ENCODE measurements around the gene MFSD11. TPM values are rescaled to one million over a fixed set of nuclear protein-coding genes. Genes with fewer than 3 reads are reported as not detected.

Gene MFSD11
- total and polyA plus RNA-seq, 2 of the 8 experiments (the other 6 are each of a cell fraction or from before 2014, with no cell fraction given) = 17.7 to 19.8 TPM

DNA sequence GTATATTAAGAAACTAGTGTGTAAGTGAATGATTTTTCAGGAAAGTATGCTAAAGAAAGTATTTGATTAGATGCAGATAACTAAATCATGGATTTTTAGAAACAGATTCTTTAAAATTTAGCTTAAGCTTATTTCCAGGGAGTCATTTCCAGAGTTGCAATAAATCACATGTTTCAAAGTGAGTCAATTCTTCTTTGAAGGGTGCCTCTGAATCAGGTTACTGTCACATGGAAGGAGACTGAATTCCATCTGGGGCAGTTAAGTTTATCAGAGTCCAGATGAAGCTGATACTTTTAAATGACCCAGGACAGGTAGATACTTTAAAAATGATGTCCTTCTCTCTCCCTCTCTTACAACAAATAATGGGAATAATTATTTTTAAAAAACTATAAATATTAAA is 5.0 kb downstream of the MFSD11 start:
- no peak overlapping the region for H3K4me3 ChIP-seq (ENCODE audit: extremely low read depth in 1 of 4, insufficient read depth in 2 of 4, low read depth in 3 of 4, low read length in 4 of 4)
- H3K4me2 ChIP-seq (ENCODE audit: insufficient read depth in 1 of 2, low read depth in 2 of 2, low read length in 2 of 2) = no peak overlapping the region
- no peak overlapping the region for H2BK12ac ChIP-seq (ENCODE audit: low read depth, low read length)
- H3K79me1 ChIP-seq (ENCODE audit: low read depth, low read length) = no peaks in the 10 kb centered on the region
- H3K23ac ChIP-seq (ENCODE audit: insufficient read length) = no peak overlapping the region
- H2AFZ ChIP-seq (ENCODE audit: low read length) = no peak overlapping the region
- H2BK20ac ChIP-seq (ENCODE audit: low read length) = no peak overlapping the region
- H4K20me1 ChIP-seq (replicated peaks in 1 of 2; ENCODE audit: control insufficient read depth in 1 of 2, insufficient read depth in 2 of 2, low read length in 2 of 2) = no peaks in the 10 kb centered on the region
- H4K91ac ChIP-seq (replicated peaks; ENCODE audit: insufficient read length, low read length) = no peak overlapping the region
- H3K27ac ChIP-seq (ENCODE audit: low read depth, low read length) = no peak overlapping the region
- peaks cover 0 to 5% (median 3%) of the 10 kb centered on the region in 4 experiments; a peak in 5 of 7 replicates for H3K4me1 ChIP-seq (replicated peaks in 1 of 4; ENCODE audit: control insufficient read depth in 3 of 4, insufficient read depth in 4 of 4, low read length in 3 of 4)
- POLR2A ChIA-PET (ENCODE audit: partially characterized antibody) = interaction anchor here (0.6 to 0.8 kb wide), 2 partner anchors 11 to 16 kb away, joined by 3 read pairs; partner anchors contain the start of gene METTL23
- H2BK15ac ChIP-seq (ENCODE audit: low read length) = no peak overlapping the region
- no peak overlapping the region for H2AK5ac ChIP-seq (ENCODE audit: low read depth, low read length)
- H3K9me3 ChIP-seq (ENCODE audit: insufficient read depth in 2 of 2, low read depth in 1 of 2, low read length in 1 of 2) = no peaks in the 10 kb centered on the region
- DNase-seq (ENCODE audit: low read depth in 1 of 2, low spot score in 2 of 2) = no peak
- peaks cover 5 to 25% (median 12%) of the 10 kb centered on the region in 4 experiments; a peak in 7 of 8 replicates for H3K36me3 ChIP-seq (ENCODE audit: control insufficient read depth in 2 of 4, insufficient read depth in 4 of 4, low read length in 3 of 4)
- no peak overlapping the region for H3K18ac ChIP-seq (ENCODE audit: extremely low read depth, low read length)
- H3K4ac ChIP-seq (replicated peaks; ENCODE audit: insufficient read length, low read depth, low read length) = no peak overlapping the region
- no peak overlapping the region for H3K56ac ChIP-seq (replicated peaks; ENCODE audit: insufficient read length, low read depth, low read length)
- no peak overlapping the region for H4K8ac ChIP-seq (ENCODE audit: extremely low read depth, insufficient read depth, low read length)
- H3K79me2 ChIP-seq (ENCODE audit: control insufficient read depth in 1 of 2, insufficient read depth in 2 of 2, low read length in 2 of 2) = peaks cover 0 to 16% of the 10 kb centered on the region in 2 experiments; a peak in 2 of 4 replicates
- no peaks in the 10 kb centered on the region for H3K27me3 ChIP-seq (replicated peaks in 1 of 4; ENCODE audit: control insufficient read depth in 3 of 4, extremely low read depth in 1 of 4, insufficient read depth in 3 of 4, low read length in 3 of 4)
- H3K14ac ChIP-seq (ENCODE audit: insufficient read length) = no peak overlapping the region
- CTCF ChIA-PET (ENCODE audit: partially characterized antibody) = no interaction called here
- H2BK5ac ChIP-seq (ENCODE audit: low read depth, low read length) = no peak overlapping the region
- H4K5ac ChIP-seq (ENCODE audit: insufficient read length, low read depth, low read length) = no peak overlapping the region
- no peak overlapping the region for H2BK120ac ChIP-seq (replicated peaks; ENCODE audit: low read depth, low read length)
- H3K23me2 ChIP-seq (ENCODE audit: low read depth, low read length) = peaks cover 4% of the 10 kb centered on the region; the same call in 1 of the 2 replicates
- no peak for FAIRE-seq
- no peak overlapping the region for H3K9ac ChIP-seq (replicated peaks in 1 of 4; ENCODE audit: extremely low read depth in 1 of 4, low read depth in 3 of 4, low read length in 3 of 4)
- TF ChIP-seq TAF7 (optimal IDR thresholded peaks at IDR 0.05; ENCODE audit: borderline replicate concordance, low read depth, low read length) = no peak
- TF ChIP-seq CREB1 (IDR thresholded peaks at IDR 0.05) = no peak
- TF ChIP-seq, protein P1, sequence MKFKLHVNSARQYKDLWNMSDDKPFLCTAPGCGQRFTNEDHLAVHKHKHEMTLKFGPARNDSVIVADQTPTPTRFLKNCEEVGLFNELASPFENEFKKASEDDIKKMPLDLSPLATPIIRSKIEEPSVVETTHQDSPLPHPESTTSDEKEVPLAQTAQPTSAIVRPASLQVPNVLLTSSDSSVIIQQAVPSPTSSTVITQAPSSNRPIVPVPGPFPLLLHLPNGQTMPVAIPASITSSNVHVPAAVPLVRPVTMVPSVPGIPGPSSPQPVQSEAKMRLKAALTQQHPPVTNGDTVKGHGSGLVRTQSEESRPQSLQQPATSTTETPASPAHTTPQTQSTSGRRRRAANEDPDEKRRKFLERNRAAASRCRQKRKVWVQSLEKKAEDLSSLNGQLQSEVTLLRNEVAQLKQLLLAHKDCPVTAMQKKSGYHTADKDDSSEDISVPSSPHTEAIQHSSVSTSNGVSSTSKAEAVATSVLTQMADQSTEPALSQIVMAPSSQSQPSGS (IDR thresholded peaks at IDR 0.05; ENCODE audit: low read length) = no peak
- no peak for TF ChIP-seq TAF1 (IDR thresholded peaks at IDR 0.05; ENCODE audit: low read depth, low read length)
- no peak for TF ChIP-seq CBX5 (IDR thresholded peaks at IDR 0.05; ENCODE audit: low read depth, low read length)
- no peak for TF ChIP-seq HDAC6 (IDR thresholded peaks at IDR 0.05; ENCODE audit: low read depth, low read length)
- TF ChIP-seq SIX5 (IDR thresholded peaks at IDR 0.05; ENCODE audit: low read depth, low read length) = no peak
- no peak for TF ChIP-seq EP300 (IDR thresholded peaks at IDR 0.05; ENCODE audit: borderline replicate concordance in 1 of 2, low read depth in 2 of 2, low read length in 2 of 2)
- TF ChIP-seq KDM1A (IDR thresholded peaks at IDR 0.05; ENCODE audit: borderline replicate concordance, low read length) = no peak
- no peak for TF ChIP-seq CEBPB (IDR thresholded peaks at IDR 0.05; ENCODE audit: low read depth, low read length)
- TF ChIP-seq SRF (IDR thresholded peaks at IDR 0.05; ENCODE audit: low read depth, low read length) = no peak
- TF ChIP-seq CBX8 (IDR thresholded peaks at IDR 0.05; ENCODE audit: borderline replicate concordance, low read depth, low read length) = no peak
- no peak for TF ChIP-seq SP1 (IDR thresholded peaks at IDR 0.05; ENCODE audit: low read depth, low read length)
- TF ChIP-seq SIRT6 (IDR thresholded peaks at IDR 0.05; ENCODE audit: low read length) = no peak
- no peak for TF ChIP-seq FOSL1 (IDR thresholded peaks at IDR 0.05; ENCODE audit: insufficient read depth, low read depth, low read length)
